GM18502 (cell line): Measurements from ENCODE around the gene RORC.
"Not testable (repeated sequence)": the region's sequence is repeated elsewhere in the genome, so short reads cannot be mapped to it uniquely, and the experiment has no call there.

Source experiments
- ATAC-seq: cut with Tn5 transposase; IDR thresholded peaks from one replicate; pipeline ENCODE4 v1.9.1; 2021; ENCODE audit warnings: mild to moderate bottlenecking; ENCODE audit not compliant: unreplicated experiment, poor library complexity

The RORC gene

GRCh38 chr1:151809290-151809984 is 22.2 kb downstream of the RORC start:
- no peak for ATAC-seq

- no peak for ATAC-seq
Measured at GRCh38 chr1:151807766-151808165, 23.8 kb downstream of the RORC start.

- ATAC-seq, result no peak
Measured at GRCh38 chr1:151807131-151807530, 24.5 kb downstream of the RORC start.

- ATAC-seq, result no peak
Measured at GRCh38 chr1:151806170-151806569, 25.4 kb downstream of the RORC start.

- no peak for ATAC-seq
Measured at GRCh38 chr1:151805066-151805820, 26.4 kb downstream of the RORC start, which contains the start of gene LINGO4. Gene LINGO4, minus strand, starts transcription at chr1:151805419. Its CDS starts 2,715 bp downstream, at chr1:151802704.

- no peak for ATAC-seq
Measured at GRCh38 chr1:151803915-151804314, 27.7 kb downstream of the RORC start.

- ATAC-seq, result no peak
Measured at GRCh38 chr1:151803164-151803563, 28.4 kb downstream of the RORC start.

- ATAC-seq, result no peak
Measured at GRCh38 chr1:151802372-151802771, 29.2 kb downstream of the RORC start.

- ATAC-seq, result no peak
Measured at GRCh38 chr1:151801846-151802245, 29.8 kb downstream of the RORC start.

- no peak for ATAC-seq
Measured at GRCh38 chr1:151801310-151801820, 30.2 kb downstream of the RORC start.

- ATAC-seq, result no peak
Measured at GRCh38 chr1:151800830-151801229, 30.8 kb downstream of the RORC start.

GRCh38 chr1:151799179-151800022 is 32.2 kb downstream of the RORC start:
- no peak for ATAC-seq

GRCh38 chr1:151798571-151798970 is 33.0 kb downstream of the RORC start:
- ATAC-seq, result no peak

GRCh38 chr1:151790940-151791651 is 40.5 kb downstream of the RORC start:
- ATAC-seq, result peak; percentile 8

GRCh38 chr1:151790071-151790939 is 41.3 kb downstream of the RORC start, which contains the start of gene TDRKH:
Gene TDRKH, minus strand, starts transcription at chr1:151790500. Its CDS starts 7,478 bp downstream, at chr1:151783022.
- ATAC-seq, result peak; percentile 92

GRCh38 chr1:151787689-151788088 is 43.9 kb downstream of the RORC start:
- ATAC-seq, result no peak

GRCh38 chr1:151783796-151784195 is 47.8 kb downstream of the RORC start:
- ATAC-seq, result no peak

GRCh38 chr1:151782741-151783140 is 48.9 kb downstream of the RORC start:
- ATAC-seq, result no peak

- not testable (repeated sequence) for ATAC-seq
Measured at GRCh38 chr1:151782026-151782425, 49.6 kb downstream of the RORC start.
